Trophoblast cell (in vitro differentiated cells and primary cell): Measurements from ENCODE around the gene BDH1.

Experiments
- DNase-seq, 2 donors: peaks; one replicate each; pipeline ENCODE4 v3.0.0-alpha.2; 2016
- H2AFZ ChIP-seq: 2 replicates; pipeline ENCODE4 v1.6.1; 2013; ENCODE audit warnings: low read length, moderate library complexity, mild to moderate bottlenecking; ENCODE audit not compliant: insufficient read depth, poor library complexity
- H2AK5ac ChIP-seq: 2 replicates; pipeline ENCODE4 v1.6.1; 2013; ENCODE audit warnings: mild to moderate bottlenecking, low read length
- H2BK120ac ChIP-seq: 2 replicates; pipeline ENCODE4 v1.6.1; 2013; ENCODE audit warnings: low read length, mild to moderate bottlenecking, moderate library complexity; ENCODE audit not compliant: insufficient read depth, poor library complexity
- H2BK12ac ChIP-seq: 2 replicates; pipeline ENCODE4 v1.6.1; 2013; ENCODE audit warnings: mild to moderate bottlenecking, low read length, moderate library complexity
- H2BK5ac ChIP-seq: 2 replicates; pipeline ENCODE4 v1.6.1; 2013; ENCODE audit warnings: low read length, low read depth, moderate library complexity, mild to moderate bottlenecking; ENCODE audit not compliant: poor library complexity
- H3K14ac ChIP-seq: 2 replicates; pipeline ENCODE4 v1.6.1; 2013; ENCODE audit warnings: mild to moderate bottlenecking, low read length
- H3K18ac ChIP-seq: 2 replicates; pipeline ENCODE4 v1.6.1; 2013; ENCODE audit warnings: mild to moderate bottlenecking, low read length
- H3K23ac ChIP-seq: 2 replicates; pipeline ENCODE4 v1.6.1; 2013; ENCODE audit warnings: low read length
- H3K27ac ChIP-seq: 2 replicates; pipeline ENCODE4 v1.5.1; 2013; ENCODE audit warnings: low read depth, mild to moderate bottlenecking, inconsistent platforms, low read length, moderate library complexity
- H3K27me3 ChIP-seq: 2 replicates; pipeline ENCODE4 v1.6.1; 2013; ENCODE audit warnings: inconsistent platforms, mild to moderate bottlenecking, low read length, moderate library complexity; ENCODE audit not compliant: insufficient read depth
- H3K36me3 ChIP-seq, 2 experiments: 1 replicate in 1 of 2; 2 replicates in 1 of 2; pipeline ENCODE4 v1.6.1; 2013; ENCODE audit warnings: low read length in 2 of 2, mild to moderate bottlenecking in 2 of 2, moderate library complexity in 1 of 2; ENCODE audit not compliant: insufficient read depth in 2 of 2, control insufficient read depth in 1 of 2
- H3K4ac ChIP-seq: 2 replicates; pipeline ENCODE4 v1.6.1; 2013; ENCODE audit warnings: low read depth, mild to moderate bottlenecking, low read length, moderate library complexity
- H3K4me1 ChIP-seq, 2 experiments: 1 replicate in 1 of 2; 2 replicates in 1 of 2; pipeline ENCODE4 v1.6.1; 2013; ENCODE audit warnings: low read length in 2 of 2, mild to moderate bottlenecking in 2 of 2, moderate library complexity in 1 of 2; ENCODE audit not compliant: insufficient read depth in 2 of 2, control insufficient read depth in 1 of 2
- H3K4me2 ChIP-seq: 2 replicates; pipeline ENCODE4 v1.6.1; 2013; ENCODE audit warnings: inconsistent platforms, mild to moderate bottlenecking, low read length, moderate library complexity
- H3K4me3 ChIP-seq: 2 replicates; pipeline ENCODE4 v1.5.1; 2013; ENCODE audit warnings: mild to moderate bottlenecking, low read depth, low read length, inconsistent platforms
- H3K79me1 ChIP-seq: one replicate; pipeline ENCODE4 v1.6.1; 2013; ENCODE audit warnings: low read length
- H3K79me2 ChIP-seq: 2 replicates; pipeline ENCODE4 v1.6.1; 2013; ENCODE audit warnings: low read length, mild to moderate bottlenecking; ENCODE audit not compliant: control insufficient read depth, insufficient read depth, poor library complexity
- H3K9ac ChIP-seq: 2 replicates; pipeline ENCODE4 v1.6.1; 2013; ENCODE audit warnings: mild to moderate bottlenecking, low read length
- H3K9me3 ChIP-seq: 2 replicates; pipeline ENCODE4 v1.6.1; 2013; ENCODE audit warnings: low read depth, mild to moderate bottlenecking, control low read depth, inconsistent platforms, low read length; ENCODE audit not compliant: insufficient read depth
- H4K12ac ChIP-seq: 2 replicates; pipeline ENCODE4 v1.6.1; 2013; ENCODE audit warnings: low read depth, mild to moderate bottlenecking, low read length, moderate library complexity
- H4K8ac ChIP-seq: 2 replicates; pipeline ENCODE4 v1.6.1; 2013; ENCODE audit warnings: low read depth, mild to moderate bottlenecking, low read length, moderate library complexity
- H4K91ac ChIP-seq: one replicate; pipeline ENCODE4 v1.6.1; 2013; ENCODE audit warnings: low read depth, mild to moderate bottlenecking, low read length, moderate library complexity
- whole genome bisulfite sequencing: extraction: QIAGEN DNeasy Blood & Tissue Kit; methylation state at CpG from one replicate; pipeline ENCODE4 v1.1.7; 2013; ENCODE audit warnings: missing lambda C conversion rate; ENCODE audit not compliant: insufficient read length, insufficient coverage; ENCODE audit errors: extremely low coverage; 5-methylcytosine and 5-hydroxymethylcytosine counted together

The BDH1 gene

DNA sequence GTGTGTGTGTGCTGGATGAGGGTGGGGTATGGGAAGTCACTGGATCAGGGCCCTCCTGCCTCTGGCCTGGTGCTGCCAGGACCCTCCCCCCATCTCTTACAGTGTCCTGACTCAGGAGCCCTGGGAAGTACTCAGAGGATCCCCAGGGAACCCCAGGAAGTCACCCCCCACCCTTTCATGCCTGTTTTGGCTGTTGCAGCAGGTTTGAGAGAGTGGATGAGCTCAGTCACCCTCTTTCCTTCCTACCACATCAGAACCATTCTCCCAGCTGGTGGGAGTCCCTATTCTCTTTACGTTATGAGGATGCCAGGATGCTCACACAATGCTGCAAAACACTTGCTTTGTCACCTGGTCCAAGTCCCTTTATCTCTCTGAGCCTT lies 59.0 kb downstream of the BDH1 start:
- H2BK120ac ChIP-seq: no peak overlapping the region

GRCh38 chr3:197495999-197496745 lies 59.6 kb downstream of the BDH1 start:
- Histone ChIP-seq H2AFZ (no peak overlapping the region), H3K27ac (no peak overlapping the region), H3K27me3 (no peaks in the 10 kb centered on the region), H2AK5ac (no peak overlapping the region), H3K4me3 (no peak overlapping the region), H3K79me2 (no peaks in the 10 kb centered on the region), H3K4ac (no peak overlapping the region), H3K9me3 (peaks cover 4% of the 10 kb centered on the region), H3K4me1 (peaks cover 2 to 3% of the 10 kb centered on the region in 2 experiments), H4K12ac (no peak overlapping the region), H3K23ac (no peak overlapping the region), H2BK5ac (no peak overlapping the region), H3K18ac (no peak overlapping the region), H3K36me3 (no peaks in the 10 kb centered on the region), H3K79me1 (peaks cover 3% of the 10 kb centered on the region), H2BK12ac (no peak overlapping the region), H3K14ac (no peak overlapping the region), H4K91ac (no peak overlapping the region), H2BK120ac (no peak overlapping the region), H3K9ac (no peak overlapping the region), H3K4me2 (no peak overlapping the region), H4K8ac (no peak overlapping the region)
- no CpG with 5 or more reads among the region's 9 CpGs for WGBS
- DNase-seq: no peak

More for the DNA sequence above, 59.0 kb downstream of the BDH1 start:
- Histone ChIP-seq H3K79me1 (peaks cover 3% of the 10 kb centered on the region), H3K79me2 (no peaks in the 10 kb centered on the region), H3K36me3 (no peaks in the 10 kb centered on the region), H3K4me3 (no peak overlapping the region), H3K18ac (no peak overlapping the region), H4K8ac (no peak overlapping the region), H3K9ac (no peak overlapping the region), H2AK5ac (no peak overlapping the region), H3K14ac (no peak overlapping the region), H3K4ac (no peak overlapping the region), H3K4me1 (peaks cover 2 to 3% of the 10 kb centered on the region in 2 experiments), H2BK5ac (no peak overlapping the region), H4K91ac (no peak overlapping the region), H2AFZ (no peak overlapping the region), H3K23ac (no peak overlapping the region), H4K12ac (no peak overlapping the region), H3K27ac (no peak overlapping the region), H3K27me3 (no peaks in the 10 kb centered on the region), H2BK12ac (no peak overlapping the region), H3K9me3 (peaks cover 4% of the 10 kb centered on the region), H3K4me2 (no peak overlapping the region)
- no CpG with 5 or more reads among the region's 1 CpG for WGBS
- no peak for DNase-seq

DNA sequence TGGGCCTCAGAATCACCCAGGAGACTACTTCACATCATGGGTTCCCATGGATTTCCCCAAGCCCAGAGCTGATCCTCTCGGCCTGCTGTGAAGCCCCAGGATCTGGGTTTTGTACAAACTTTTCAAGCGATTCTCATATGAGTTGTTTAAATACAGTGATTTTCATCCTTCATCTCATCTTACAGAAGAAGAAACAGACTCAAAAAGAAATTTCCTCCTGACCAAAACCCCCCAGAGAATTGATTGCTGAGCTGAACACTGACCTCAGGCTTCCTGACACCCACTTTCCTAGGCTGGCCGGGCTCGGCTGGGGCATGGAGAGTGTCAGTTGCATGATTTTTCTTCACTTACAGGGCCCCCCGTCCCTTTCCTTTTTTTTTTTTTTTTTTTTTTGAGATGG lies 60.3 kb downstream of the BDH1 start:
- Histone ChIP-seq H4K91ac (no peak overlapping the region), H3K4me2 (no peak overlapping the region), H2AFZ (no peak overlapping the region), H3K27me3 (no peaks in the 10 kb centered on the region), H2BK5ac (no peak overlapping the region), H3K23ac (no peak overlapping the region), H3K18ac (no peak overlapping the region), H3K4ac (no peak overlapping the region), H3K14ac (no peak overlapping the region), H2BK120ac (no peak overlapping the region), H3K9me3 (peaks cover 4% of the 10 kb centered on the region), H3K79me2 (no peaks in the 10 kb centered on the region), H3K9ac (no peak overlapping the region), H3K27ac (no peak overlapping the region), H2BK12ac (no peak overlapping the region), H2AK5ac (no peak overlapping the region), H4K12ac (no peak overlapping the region), H3K4me3 (no peak overlapping the region), H3K4me1 (peaks cover 4 to 5% of the 10 kb centered on the region in 2 experiments), H3K79me1 (peaks cover 3% of the 10 kb centered on the region), H3K36me3 (no peaks in the 10 kb centered on the region), H4K8ac (no peak overlapping the region)
- no peak for DNase-seq
- no CpG with 5 or more reads among the region's 5 CpGs for WGBS

- no CpG with 5 or more reads among the region's 8 CpGs for WGBS
- Histone ChIP-seq H2BK5ac (no peak overlapping the region), H2AFZ (no peak overlapping the region), H3K9me3 (peaks cover 4% of the 10 kb centered on the region), H3K79me1 (peaks cover 3% of the 10 kb centered on the region), H3K4ac (no peak overlapping the region), H2BK12ac (no peak overlapping the region), H3K4me1 (peaks cover 8 to 9% of the 10 kb centered on the region in 2 experiments), H4K91ac (no peak overlapping the region), H3K14ac (no peak overlapping the region), H2BK120ac (no peak overlapping the region), H3K23ac (no peak overlapping the region), H4K12ac (no peak overlapping the region), H3K36me3 (no peaks in the 10 kb centered on the region), H3K4me3 (no peak overlapping the region), H3K79me2 (no peaks in the 10 kb centered on the region), H3K4me2 (no peak overlapping the region), H3K27me3 (no peaks in the 10 kb centered on the region), H3K9ac (no peak overlapping the region), H3K27ac (no peak overlapping the region), H2AK5ac (no peak overlapping the region), H4K8ac (no peak overlapping the region), H3K18ac (no peak overlapping the region)
- DNase-seq: no peak
These were observed 60.7 kb downstream of the BDH1 start for GRCh38 chr3:197495059-197495455.
